ENCODE data around the gene C3orf38. TPM values are rescaled to one million over a fixed set of nuclear protein-coding genes. Genes with fewer than 3 reads are reported as not detected.

Gene C3orf38
- total RNA-seq, 2 experiments from 2014 or later, result 27.5 TPM

DNA sequence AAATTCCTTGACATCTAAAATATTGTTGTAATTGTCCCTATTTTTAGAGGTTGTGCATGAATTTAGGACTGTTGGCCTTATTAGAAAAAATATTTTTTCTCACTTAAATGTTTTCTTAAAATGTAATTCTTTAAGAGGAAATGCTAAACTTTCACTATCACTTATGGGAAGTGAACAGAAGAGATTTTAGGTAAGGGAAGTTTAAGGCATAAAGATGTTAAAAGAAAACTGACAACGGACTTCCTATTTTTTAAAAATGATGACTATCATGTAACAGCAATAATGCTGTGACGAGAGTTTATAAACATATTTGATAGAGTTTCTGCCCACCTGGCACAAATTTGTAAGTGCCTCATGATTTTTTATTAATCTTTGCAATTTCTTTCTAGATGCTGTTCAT is 3.1 kb downstream of the C3orf38 start:
- H3K4me2 ChIP-seq (ENCODE audit: low read length), result peak overlapping the region; percentile 54
- peaks cover 55% of the 10 kb centered on the region for H3K36me3 ChIP-seq (ENCODE audit: insufficient read depth, low read length)
- POLR2A ChIA-PET, result interaction anchor here (0.9 to 1.0 kb wide), 2 partner anchors 9 to 93 kb away, joined by 3 read pairs; no protein-coding TSS in a partner anchor
- H3K4me1 ChIP-seq (ENCODE audit: insufficient read depth, low read length, poor library complexity, severe bottlenecking), result peaks cover 35% of the 10 kb centered on the region
- H3K4me3 ChIP-seq (ENCODE audit: low read depth, low read length, poor library complexity, severe bottlenecking), result peak overlapping the region; percentile 43
- TF ChIP-seq EZH2phosphoT487 (IDR thresholded peaks at IDR 0.05; ENCODE audit: borderline replicate concordance, low read depth, low read length), result no peak
- TF ChIP-seq, protein P1, sequence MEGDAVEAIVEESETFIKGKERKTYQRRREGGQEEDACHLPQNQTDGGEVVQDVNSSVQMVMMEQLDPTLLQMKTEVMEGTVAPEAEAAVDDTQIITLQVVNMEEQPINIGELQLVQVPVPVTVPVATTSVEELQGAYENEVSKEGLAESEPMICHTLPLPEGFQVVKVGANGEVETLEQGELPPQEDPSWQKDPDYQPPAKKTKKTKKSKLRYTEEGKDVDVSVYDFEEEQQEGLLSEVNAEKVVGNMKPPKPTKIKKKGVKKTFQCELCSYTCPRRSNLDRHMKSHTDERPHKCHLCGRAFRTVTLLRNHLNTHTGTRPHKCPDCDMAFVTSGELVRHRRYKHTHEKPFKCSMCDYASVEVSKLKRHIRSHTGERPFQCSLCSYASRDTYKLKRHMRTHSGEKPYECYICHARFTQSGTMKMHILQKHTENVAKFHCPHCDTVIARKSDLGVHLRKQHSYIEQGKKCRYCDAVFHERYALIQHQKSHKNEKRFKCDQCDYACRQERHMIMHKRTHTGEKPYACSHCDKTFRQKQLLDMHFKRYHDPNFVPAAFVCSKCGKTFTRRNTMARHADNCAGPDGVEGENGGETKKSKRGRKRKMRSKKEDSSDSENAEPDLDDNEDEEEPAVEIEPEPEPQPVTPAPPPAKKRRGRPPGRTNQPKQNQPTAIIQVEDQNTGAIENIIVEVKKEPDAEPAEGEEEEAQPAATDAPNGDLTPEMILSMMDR (conservative IDR thresholded peaks at IDR 0.05; ENCODE audit: low read length), result no peak
- H3K79me2 ChIP-seq (ENCODE audit: insufficient read depth, low read depth, low read length), result peaks cover 97% of the 10 kb centered on the region
- H3K27ac ChIP-seq (ENCODE audit: low read depth, low read length, poor library complexity, severe bottlenecking), result peak overlapping the region; percentile 18
- no peaks in the 10 kb centered on the region for H3K9me2 ChIP-seq (ENCODE audit: insufficient read depth, low read length)
- H2AFZ ChIP-seq (ENCODE audit: low read length), result no peak overlapping the region
- H4K20me1 ChIP-seq (ENCODE audit: insufficient read depth, low read length), result peaks cover 7% of the 10 kb centered on the region; the same call in 1 of the 2 replicates
- CTCF ChIA-PET (ENCODE audit: unreplicated experiment), result no interaction called here
- no peak for DNase-seq (ENCODE audit: low spot score)
- no peaks in the 10 kb centered on the region for H3K9me3 ChIP-seq (ENCODE audit: low read length)
- no TSS peak for BruUV-seq (replicated peaks)
- intact Hi-C loops (cut with micrococcal nuclease; ENCODE audit: unreplicated experiment), result loop anchor here (5.0 kb wide), 1 partner anchor 279 kb away; no protein-coding TSS in a partner anchor

DNA sequence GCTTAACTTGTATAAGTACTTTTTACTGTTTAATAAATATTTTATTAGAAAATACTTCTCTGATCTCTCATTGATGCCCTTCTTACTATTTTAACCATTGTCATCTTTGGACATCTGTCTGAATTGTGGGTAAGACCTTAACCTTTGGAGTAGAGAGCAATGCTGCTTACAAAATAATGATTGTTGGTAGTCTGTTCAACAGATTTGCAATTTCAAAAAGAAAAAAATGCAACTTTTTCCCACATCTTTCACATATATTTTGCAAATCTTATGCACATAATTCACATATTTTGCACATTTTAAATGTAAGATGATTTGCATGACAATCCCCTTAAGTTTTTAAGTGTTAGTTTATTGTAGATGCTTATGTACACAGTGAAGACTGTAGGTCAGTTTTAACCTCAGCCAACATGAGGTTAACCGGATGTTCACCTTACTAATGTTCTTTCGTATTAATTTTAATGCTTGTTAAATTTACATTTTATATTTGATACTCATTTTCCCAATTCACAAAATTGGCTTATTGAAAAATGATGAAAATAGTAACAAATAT is 16.7 kb downstream of the C3orf38 start:
- H3K79me2 ChIP-seq (ENCODE audit: insufficient read depth, low read depth, low read length), result peaks cover 20% of the 10 kb centered on the region; the same call in 1 of the 2 replicates
- no peaks in the 10 kb centered on the region for H4K20me1 ChIP-seq (ENCODE audit: insufficient read depth, low read length)
- H2AFZ ChIP-seq (ENCODE audit: low read length), result no peak overlapping the region
- DNase-seq (ENCODE audit: low spot score), result no peak
- no peaks in the 10 kb centered on the region for H3K9me3 ChIP-seq (ENCODE audit: low read length)
- H3K27ac ChIP-seq (ENCODE audit: low read depth, low read length, poor library complexity, severe bottlenecking), result no peak overlapping the region
- CTCF ChIA-PET (ENCODE audit: unreplicated experiment), result no interaction called here
- intact Hi-C loops (cut with micrococcal nuclease; ENCODE audit: unreplicated experiment), result no loop called here
- POLR2A ChIA-PET, result interaction anchor here (0.7 kb wide), 1 partner anchor 10 kb away, joined by 3 read pairs; no protein-coding TSS in a partner anchor
- no peak overlapping the region for H3K4me2 ChIP-seq (ENCODE audit: low read length)
- no TSS peak for BruUV-seq (replicated peaks)
- peaks cover 24% of the 10 kb centered on the region for H3K36me3 ChIP-seq (ENCODE audit: insufficient read depth, low read length)
- no peak overlapping the region for H3K4me3 ChIP-seq (ENCODE audit: low read depth, low read length, poor library complexity, severe bottlenecking)
- no peaks in the 10 kb centered on the region for H3K9me2 ChIP-seq (ENCODE audit: insufficient read depth, low read length)
- H3K4me1 ChIP-seq (ENCODE audit: insufficient read depth, low read length, poor library complexity, severe bottlenecking), result no peaks in the 10 kb centered on the region
- TF ChIP-seq EZH2phosphoT487 (IDR thresholded peaks at IDR 0.05; ENCODE audit: borderline replicate concordance, low read depth, low read length), result no peak
- TF ChIP-seq, protein P1 (conservative IDR thresholded peaks at IDR 0.05; ENCODE audit: low read length), result no peak

DNA sequence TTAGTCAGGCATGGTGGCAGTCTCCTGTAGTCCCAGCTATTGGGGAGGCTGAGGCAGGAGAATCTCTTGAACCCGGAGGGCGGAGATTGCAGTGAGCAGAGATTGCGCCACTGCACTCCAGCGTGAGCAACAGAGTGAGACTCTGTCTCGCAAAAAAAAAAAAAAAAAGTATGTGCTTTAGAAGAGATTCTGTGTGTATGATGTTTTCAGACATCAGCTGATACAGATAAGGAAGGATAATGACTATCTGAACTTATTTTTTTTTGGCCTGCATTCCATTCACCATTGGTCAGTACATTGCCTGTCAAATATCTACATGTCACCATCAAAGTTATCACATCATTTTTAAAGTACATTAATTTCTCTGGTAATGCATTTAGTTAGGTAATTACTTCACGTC is 17.4 kb downstream of the C3orf38 start:
- H2AFZ ChIP-seq (ENCODE audit: low read length), result no peak overlapping the region
- peaks cover 18% of the 10 kb centered on the region for H3K36me3 ChIP-seq (ENCODE audit: insufficient read depth, low read length)
- ChIA-PET CTCF (ENCODE audit: unreplicated experiment) (interaction anchor here (1.2 kb wide), 1 partner anchor 18 kb away, joined by 3 read pairs; no protein-coding TSS in a partner anchor), POLR2A (interaction anchor here (0.7 to 1.9 kb wide), 3 partner anchors 11 to 349 kb away, joined by 3 to 5 read pairs (median 3); no protein-coding TSS in a partner anchor)
- DNase-seq (ENCODE audit: low spot score), result no peak
- BruUV-seq (replicated peaks), result no TSS peak
- peaks cover 15% of the 10 kb centered on the region; the same call in 1 of the 2 replicates for H3K79me2 ChIP-seq (ENCODE audit: insufficient read depth, low read depth, low read length)
- TF ChIP-seq, protein P1 (conservative IDR thresholded peaks at IDR 0.05; ENCODE audit: low read length), result no peak
- TF ChIP-seq EZH2phosphoT487 (IDR thresholded peaks at IDR 0.05; ENCODE audit: borderline replicate concordance, low read depth, low read length), result no peak
- H3K27ac ChIP-seq (ENCODE audit: low read depth, low read length, poor library complexity, severe bottlenecking), result no peak overlapping the region
- H3K4me3 ChIP-seq (ENCODE audit: low read depth, low read length, poor library complexity, severe bottlenecking), result no peak overlapping the region
- H3K4me1 ChIP-seq (ENCODE audit: insufficient read depth, low read length, poor library complexity, severe bottlenecking), result no peaks in the 10 kb centered on the region
- no peaks in the 10 kb centered on the region for H4K20me1 ChIP-seq (ENCODE audit: insufficient read depth, low read length)
- intact Hi-C loops (cut with micrococcal nuclease; ENCODE audit: unreplicated experiment), result no loop called here
- H3K4me2 ChIP-seq (ENCODE audit: low read length), result no peak overlapping the region
- no peaks in the 10 kb centered on the region for H3K9me2 ChIP-seq (ENCODE audit: insufficient read depth, low read length)
- H3K9me3 ChIP-seq (ENCODE audit: low read length), result no peaks in the 10 kb centered on the region

Measured in OCI-LY7 (cell line).